Urinary bladder (tissue), 4 donors: ENCODE measurements around the gene ZNF519. TPM values are rescaled to one million over a fixed set of nuclear protein-coding genes. Genes with fewer than 3 reads are reported as not detected.
A peak's percentile ranks its signal among the peaks of the same experiment; 100 is the strongest.
"Not testable (repeated sequence)": the region's sequence is repeated elsewhere in the genome, so short reads cannot be mapped to it uniquely, and the experiment has no call there.

ENCODE experiments used
- DNase-seq: peaks from one replicate; pipeline ENCODE4 v3.0.0-alpha.2; 2015; ENCODE audit errors: extremely low spot score
- H3K27ac ChIP-seq: one replicate; pipeline ENCODE4 v1.5.1; 2013; ENCODE audit warnings: low read depth, mild to moderate bottlenecking, moderate library complexity
- H3K36me3 ChIP-seq: one replicate; pipeline ENCODE4 v1.6.1; 2013; ENCODE audit warnings: mild to moderate bottlenecking, moderate library complexity; ENCODE audit not compliant: insufficient read depth
- H3K4me1 ChIP-seq: one replicate; pipeline ENCODE4 v1.6.1; 2013; ENCODE audit warnings: mild to moderate bottlenecking, moderate library complexity; ENCODE audit not compliant: insufficient read depth
- H3K4me3 ChIP-seq: one replicate; pipeline ENCODE4 v1.5.1; 2013; ENCODE audit warnings: low read depth, low read length
- WGBS: extraction: QIAGEN DNeasy Blood & Tissue Kit; methylation state at CpG from one replicate; pipeline ENCODE4 v1.1.7; 2013; 5-methylcytosine and 5-hydroxymethylcytosine counted together
- polyA plus RNA-seq: library from polyadenylated mRNA; stranded (reverse); fragments of 200-250 nt; gene quantifications from one replicate; pipeline ENCODE4 v1.2.3, GENCODE V29; 2013
- total RNA-seq: library from RNA; depleted of rRNA; stranded (reverse); fragments of >200 nt; gene quantifications from one replicate; pipeline ENCODE4 v1.2.3, GENCODE V29; 2014
- donor health status: healthy with polysubstance abuse.
- donor health status: healthy.

ZNF519 gene
- 34.7 TPM for total RNA-seq
- 5.7 TPM for polyA plus RNA-seq

DNA sequence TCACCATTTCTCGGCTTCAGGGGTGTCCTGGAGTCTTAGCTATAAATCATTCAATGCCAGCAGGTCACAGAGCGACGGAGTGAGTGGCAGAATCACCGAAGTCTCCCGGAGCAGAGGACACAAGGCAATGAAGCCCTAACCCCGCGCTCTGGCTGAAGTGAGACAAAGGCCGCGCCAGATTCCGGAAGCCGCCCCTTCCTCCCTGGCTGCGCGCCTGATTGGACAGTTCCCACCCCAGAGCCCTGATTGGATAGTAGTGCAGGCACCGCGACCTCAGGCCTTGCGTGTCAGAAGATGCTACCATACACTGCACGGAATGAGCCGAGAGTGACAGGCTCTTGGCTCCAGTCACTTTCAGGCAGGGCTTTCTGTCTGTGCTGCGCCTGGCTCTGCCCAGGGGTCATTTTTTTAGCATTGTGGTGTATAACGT is at the start of gene ZNF519:
Gene ZNF519 (minus strand): TSS at position 165 of the 430 bp plus-strand sequence. CDS start 158 bp downstream, at position 7.
- not testable (repeated sequence) for H3K36me3 ChIP-seq, H3K4me1 ChIP-seq
- Histone ChIP-seq H3K27ac (peak within 1 kb of the TSS; percentile 60), H3K4me3 (peak within 1 kb of the TSS; percentile 55)
- WGBS: under 1% methylated on average over 20 of the region's 20 CpGs
- DNase-seq: peak; percentile 90

DNA sequence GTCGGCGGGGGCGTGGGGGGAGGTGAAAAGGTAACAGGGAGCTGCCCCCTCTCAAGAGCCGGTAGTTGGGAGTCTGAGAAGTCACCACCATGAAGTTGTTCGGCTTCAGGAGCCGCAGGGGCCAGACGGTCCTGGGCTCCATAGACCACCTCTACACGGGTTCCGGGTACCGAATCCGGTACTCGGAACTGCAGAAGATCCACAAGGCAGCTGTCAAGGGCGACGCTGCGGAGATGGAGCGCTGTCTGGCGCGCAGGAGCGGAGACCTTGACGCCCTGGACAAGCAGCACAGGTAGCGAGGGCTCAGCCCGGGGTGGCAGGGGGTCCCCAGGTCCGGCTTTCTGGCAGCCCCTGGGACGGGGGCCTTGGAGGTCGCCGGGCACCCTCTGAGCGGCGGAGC is 47.1 kb upstream of the ZNF519 start:
- Histone ChIP-seq H3K4me3 (peak overlapping the region; percentile 40), H3K36me3 (no peaks in the 10 kb centered on the region), H3K4me1 (no peaks in the 10 kb centered on the region), H3K27ac (no peak overlapping the region)
- WGBS: 20% methylated on average over 28 of the region's 28 CpGs
- DNase-seq: no peak

DNA sequence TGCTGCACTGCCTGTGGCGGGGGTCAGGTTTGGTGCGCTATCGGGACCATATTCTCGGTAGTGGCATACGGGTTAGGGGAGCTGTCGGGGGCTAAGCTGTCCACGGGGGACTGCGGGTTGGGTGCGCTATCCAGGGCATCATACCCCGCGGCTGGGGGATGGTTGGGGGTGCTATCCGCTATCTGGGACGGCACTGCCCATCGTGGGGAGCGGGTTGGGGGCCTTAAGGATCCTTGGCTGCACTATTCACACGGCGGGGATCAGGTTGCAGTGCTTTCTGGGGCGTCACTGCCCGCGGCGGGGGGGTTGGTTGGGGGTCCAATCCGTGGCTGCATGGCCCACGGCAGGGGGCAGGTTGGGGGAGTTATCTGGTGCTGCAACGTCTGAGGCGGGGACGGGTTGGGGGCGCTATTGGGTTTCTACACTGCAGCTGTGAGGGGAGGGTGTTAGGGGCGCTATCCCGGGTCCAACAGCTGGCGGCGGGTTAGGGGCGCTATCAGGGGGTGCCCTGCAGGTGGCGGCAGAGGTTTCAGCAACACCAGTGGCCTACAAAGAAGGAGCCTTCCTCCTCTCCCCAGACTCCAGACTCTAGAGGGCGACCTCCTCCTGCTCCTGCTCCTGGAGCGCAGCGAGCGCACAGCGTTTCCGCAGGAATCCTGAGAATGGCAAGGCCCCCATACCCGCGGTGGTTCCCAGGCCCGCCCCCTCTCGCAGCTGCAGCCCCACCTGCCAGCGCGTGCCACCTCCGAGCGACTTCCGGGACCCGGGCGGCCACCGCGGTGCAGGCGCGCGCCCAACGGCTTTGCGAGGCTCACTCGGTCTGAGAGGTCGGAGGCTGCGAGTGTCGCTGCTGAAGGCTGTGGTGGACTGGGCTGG is 46.3 kb upstream of the ZNF519 start:
- WGBS: 33% methylated on average over 61 of the region's 61 CpGs
- H3K4me3 ChIP-seq: peak overlapping the region; percentile 40
- H3K36me3 ChIP-seq, H3K27ac ChIP-seq, H3K4me1 ChIP-seq: not testable (repeated sequence)
- peak; percentile 11 for DNase-seq

DNA sequence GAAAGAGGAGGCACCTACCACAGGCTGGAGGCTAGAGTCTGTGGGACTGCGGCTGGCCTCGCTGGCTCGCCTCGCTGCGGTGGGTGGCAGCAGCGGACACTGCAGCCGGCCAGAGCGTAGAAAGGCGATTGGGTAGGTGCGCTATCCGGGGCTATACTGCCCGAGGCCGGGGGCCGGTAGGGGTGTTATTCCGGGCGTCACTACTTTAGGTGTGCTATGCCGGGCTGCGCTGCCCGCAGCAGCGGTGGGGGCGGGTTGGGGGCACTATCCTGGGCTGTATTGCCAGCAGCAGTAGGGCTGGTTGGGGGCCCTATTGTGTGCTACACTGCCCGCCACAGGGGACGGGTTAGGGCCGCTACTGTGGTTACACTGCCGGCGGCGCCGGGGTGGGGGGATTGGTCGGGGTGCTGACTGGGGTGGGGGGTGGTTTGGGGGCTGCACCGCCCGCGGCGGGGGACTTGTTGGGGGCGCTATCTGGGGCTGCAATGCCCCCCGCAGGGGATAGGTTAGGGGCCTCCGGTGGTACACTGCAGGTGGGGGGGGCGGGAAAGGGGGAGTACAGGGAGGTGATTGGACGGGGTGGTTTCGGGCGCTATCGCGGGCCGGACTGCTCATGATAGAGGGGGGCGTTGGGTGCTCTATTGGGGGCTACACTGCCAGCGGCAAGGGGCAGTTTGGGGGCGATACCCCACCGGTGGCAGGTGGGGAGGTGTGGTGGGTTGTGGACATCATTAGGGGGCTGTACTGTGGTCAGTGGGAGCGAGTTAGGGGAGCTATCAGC is 45.5 kb upstream of the ZNF519 start:
- not testable (repeated sequence) for H3K36me3 ChIP-seq, H3K4me1 ChIP-seq, DNase-seq, H3K27ac ChIP-seq, H3K4me3 ChIP-seq
- WGBS: 96% methylated on average over 48 of the region's 48 CpGs

DNA sequence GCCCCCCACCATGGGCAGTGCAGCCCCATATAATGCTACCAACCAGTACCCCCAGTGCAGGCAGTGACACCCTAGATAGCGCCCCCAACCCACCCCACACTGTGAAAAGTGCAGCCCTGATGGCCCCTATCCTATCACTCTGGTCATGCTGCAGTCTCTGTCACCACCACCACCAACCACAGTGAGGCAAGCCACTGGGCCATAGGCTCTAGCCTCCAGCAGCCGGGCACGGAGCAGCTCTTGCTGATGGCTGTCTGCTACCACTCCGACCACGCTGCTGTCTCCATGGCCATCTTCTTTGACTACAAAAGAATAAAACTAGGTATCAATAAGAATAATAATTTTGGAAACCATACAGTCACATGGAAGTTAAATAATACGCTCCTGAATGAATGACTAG is 43.2 kb upstream of the ZNF519 start:
- H3K27ac ChIP-seq, H3K36me3 ChIP-seq, DNase-seq, H3K4me3 ChIP-seq, H3K4me1 ChIP-seq: not testable (repeated sequence)
- 84% methylated on average over 6 of the region's 6 CpGs for WGBS

DNA sequence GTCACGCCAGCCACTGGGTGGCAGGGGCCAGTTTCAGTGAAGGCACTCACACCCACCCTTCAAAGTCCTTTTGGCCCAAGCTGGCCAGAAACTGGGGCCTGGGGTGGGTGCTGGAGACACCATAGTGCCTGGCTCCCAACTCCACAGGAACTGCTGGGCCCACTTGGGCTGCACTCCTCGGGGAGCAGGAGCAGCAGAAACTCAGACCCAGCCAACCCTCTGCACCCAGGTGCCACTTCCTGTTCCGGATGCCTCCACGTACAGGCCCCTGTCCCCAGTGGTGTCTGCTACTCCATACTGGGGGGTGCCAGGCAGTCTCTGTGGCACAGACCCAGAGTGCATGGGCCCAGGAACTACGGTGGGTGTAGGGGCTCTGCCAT is 42.5 kb upstream of the ZNF519 start:
- WGBS: 79% methylated on average over 5 of the region's 5 CpGs
- Histone ChIP-seq H3K4me3 (no peak overlapping the region), H3K36me3 (no peaks in the 10 kb centered on the region), H3K4me1 (no peaks in the 10 kb centered on the region), H3K27ac (no peak overlapping the region)
- DNase-seq: no peak

DNA sequence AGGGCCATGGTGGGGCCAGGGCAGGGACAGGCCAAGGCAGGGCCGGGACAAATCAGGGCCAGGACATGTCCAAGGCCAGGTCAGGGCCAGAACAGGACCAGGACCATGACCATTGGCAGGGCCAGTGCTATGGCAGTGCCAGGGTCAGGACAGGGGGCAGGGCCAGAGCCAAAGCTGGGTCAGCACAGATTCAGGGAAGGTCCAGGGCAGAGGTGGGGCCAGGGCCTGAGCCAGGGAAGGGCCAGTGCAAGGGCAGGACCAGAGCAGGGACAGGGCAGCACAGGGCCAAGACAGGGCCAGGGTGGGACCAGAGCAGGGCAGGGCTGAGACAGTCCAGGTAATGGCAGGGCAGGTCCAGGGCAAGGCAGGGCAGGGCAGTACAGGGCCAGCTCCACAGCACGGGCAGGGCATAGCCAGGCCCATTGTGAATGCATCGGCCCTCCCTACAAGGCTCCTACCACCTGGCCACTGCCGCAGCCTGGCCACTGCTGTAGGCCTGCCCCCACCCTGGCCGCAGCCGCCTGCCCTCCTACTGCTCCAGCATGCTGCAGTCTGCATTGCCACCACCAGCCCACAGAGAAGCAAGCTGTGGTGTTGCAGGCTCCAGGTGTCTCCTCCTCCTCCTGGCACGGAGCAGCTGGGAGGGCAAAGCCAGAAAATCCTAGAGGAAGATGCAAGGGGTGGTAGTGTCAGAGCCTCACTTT is 41.9 kb upstream of the ZNF519 start:
- not testable (repeated sequence) for DNase-seq, H3K4me1 ChIP-seq, H3K27ac ChIP-seq, H3K36me3 ChIP-seq, H3K4me3 ChIP-seq
- 90% methylated on average over 5 of the region's 7 CpGs for WGBS

DNA sequence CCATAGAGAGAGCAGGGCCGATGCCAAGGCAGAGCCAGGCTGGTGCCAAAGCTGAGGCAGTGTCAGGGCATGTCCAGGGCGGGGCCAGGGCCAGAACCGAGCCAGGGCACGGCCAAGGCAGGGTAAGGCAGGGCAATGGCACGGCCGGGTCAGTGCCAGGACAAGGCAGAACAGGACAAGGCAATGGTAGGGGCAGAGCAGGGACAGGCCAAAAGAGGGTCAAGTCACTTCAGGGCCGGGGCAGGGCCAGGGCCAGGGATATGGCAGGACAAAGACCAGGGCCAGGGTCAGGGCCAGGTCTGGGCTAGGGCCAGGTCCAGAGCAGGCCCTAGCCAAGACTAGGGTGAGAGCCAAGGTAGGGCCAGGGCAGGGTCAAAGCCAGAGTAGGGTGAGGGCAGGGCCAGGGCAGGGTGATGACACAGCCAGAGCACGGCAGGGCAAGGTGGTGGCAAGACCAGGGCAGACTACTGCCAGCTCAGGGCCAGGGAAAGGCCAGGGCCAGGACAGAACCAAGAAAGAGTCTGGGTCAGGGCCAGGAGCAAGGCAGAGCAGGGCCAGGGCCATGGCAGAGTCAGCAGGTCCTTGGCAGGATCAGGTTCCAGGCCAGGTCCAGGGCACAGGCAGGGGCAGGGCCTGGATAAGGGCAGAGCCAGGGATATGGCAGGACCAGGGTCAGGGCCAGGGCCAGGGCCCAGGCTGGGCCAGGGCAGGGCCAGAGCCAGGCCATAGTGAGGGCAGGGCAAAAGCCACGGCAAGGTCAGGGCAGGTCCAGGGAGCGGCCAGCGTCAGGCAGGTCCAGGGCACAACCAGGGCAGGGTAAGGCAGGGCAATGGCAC is 41.1 kb upstream of the ZNF519 start:
- DNase-seq, H3K4me1 ChIP-seq, H3K27ac ChIP-seq, H3K36me3 ChIP-seq, H3K4me3 ChIP-seq: not testable (repeated sequence)
- WGBS: 83% methylated on average over 11 of the region's 11 CpGs

DNA sequence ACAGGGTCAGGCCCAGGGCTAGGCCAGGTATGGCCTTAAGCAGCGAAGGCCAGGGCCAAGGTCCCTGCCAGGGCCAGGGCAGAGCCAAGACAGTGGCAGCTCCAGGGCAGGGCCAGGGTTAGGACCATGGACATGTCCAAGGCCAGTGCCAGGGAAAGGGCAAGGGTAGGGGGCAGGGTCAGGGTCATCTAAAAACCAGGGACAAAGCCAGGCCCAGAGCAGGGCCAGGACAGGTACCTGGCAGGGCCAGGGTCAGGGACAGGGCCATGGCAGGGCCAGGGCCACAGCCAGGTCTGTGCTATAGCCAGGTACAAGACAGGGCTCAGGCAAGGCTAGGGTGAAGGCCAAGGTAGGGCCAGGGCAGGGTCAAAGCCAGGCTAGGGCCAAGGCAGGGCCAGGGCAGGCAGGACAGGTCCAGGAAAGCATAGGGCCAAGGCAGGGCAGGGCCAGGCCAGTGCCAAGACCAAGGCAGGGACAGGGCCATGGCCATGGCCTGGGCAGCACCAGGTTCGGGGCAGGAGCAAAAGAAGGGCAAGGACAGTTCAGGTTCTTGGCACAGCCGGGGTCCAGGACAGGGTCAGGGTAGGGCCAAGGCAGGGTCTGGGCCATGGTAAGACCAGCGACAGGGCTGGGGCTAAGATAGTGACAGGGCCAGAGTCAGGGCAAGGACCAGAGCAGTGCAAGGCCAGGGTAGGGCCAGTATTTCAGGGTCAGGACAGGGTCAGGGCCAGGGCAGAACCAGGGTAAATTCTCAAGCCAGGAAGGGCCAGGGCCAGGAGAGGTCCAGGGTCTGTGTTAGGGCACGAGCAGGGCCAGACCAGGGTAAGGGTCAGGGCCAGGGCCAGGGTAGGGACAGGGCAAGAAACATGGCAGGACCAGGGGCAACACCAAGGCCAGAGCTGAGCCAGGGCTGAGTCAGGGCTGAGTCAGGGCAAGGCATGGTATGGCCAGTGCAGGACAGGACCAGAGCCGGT is 40.2 kb upstream of the ZNF519 start:
- not testable (repeated sequence) for DNase-seq, H3K4me1 ChIP-seq, H3K36me3 ChIP-seq, H3K27ac ChIP-seq, H3K4me3 ChIP-seq
- 87% methylated on average over 6 of the region's 6 CpGs for WGBS

DNA sequence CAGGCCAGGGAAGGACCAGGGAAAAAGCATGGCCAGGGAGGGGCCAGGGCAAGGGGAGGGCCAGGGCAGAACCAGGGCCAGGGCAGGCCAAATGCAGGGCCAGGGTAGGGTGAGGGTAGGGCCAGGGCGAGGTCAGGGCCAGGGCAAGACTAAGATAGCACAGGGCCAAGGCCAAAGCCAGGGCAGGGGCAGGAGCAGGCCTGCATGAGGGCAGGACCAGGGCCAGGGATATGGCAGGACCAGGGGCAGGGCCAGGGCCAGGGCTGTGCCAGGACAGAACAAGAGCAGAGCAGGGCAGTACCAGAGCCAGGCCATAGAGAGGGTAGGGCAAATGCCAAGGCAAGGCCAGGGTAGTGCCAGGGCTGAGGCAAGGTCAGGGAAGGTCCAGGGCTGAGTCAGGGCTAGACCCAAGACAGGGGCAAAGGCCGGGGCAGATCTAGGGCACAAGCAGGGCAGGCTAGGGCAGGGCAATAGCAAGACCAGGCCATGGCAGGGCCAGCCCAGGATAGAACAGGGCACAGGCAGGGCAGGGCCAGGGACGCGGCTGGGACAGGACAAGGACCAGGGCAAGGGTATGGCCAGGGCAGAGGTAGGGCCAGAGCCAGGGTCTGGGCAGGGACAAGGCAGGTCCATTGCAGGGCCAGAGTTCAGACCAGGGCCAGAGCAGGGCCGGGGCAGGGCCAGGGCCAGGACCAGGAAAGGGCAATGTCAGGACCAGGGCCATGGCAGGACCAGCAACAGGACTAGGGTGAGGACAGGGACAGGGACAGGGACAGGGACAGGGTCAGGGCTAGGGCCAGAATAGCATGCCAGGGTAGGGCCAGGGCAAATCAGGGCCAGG is 39.3 kb upstream of the ZNF519 start:
- not testable (repeated sequence) for DNase-seq, H3K36me3 ChIP-seq, H3K4me1 ChIP-seq, H3K27ac ChIP-seq, H3K4me3 ChIP-seq
- 84% methylated on average over 5 of the region's 5 CpGs for WGBS

DNA sequence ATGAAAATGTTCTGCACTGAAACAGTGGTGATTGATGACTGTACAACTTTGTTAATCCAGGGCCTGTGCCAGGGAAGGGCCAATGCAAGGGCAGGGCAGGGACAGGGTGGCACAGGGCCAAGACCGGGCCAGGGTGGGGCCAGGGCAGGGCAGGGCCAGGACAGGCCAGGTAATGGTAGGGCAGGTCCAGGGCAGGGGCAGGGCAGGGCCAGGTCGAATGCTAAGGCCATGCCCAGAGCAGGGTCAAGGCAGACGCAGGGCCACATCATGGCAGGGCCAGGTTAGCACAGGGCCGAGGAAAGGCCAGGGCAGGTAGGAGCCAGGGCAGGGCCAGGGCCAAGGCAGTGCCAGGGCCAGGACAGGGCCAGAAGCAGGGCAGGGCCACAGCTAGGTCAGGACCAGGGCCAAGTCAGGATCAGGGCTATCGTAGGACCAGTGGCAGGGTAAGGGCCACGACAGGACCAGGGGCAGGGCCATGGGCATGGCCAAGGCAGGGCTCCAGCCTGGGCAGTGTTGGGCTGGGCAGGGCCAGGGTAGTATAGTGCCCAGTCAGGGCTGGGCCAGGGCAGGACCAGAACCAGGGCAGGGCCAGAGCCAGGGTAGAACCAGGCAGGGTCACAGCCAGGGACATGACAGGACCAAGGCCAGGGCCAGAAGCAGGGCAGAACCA is 38.3 kb upstream of the ZNF519 start:
- DNase-seq: not testable (repeated sequence)
- 79% methylated on average over 6 of the region's 6 CpGs for WGBS

More for the DNA sequence above, 38.3 kb upstream of the ZNF519 start:
- not testable (repeated sequence) for H3K27ac ChIP-seq, H3K36me3 ChIP-seq, H3K4me3 ChIP-seq, H3K4me1 ChIP-seq
